Measurements from ENCODE around the gene RILPL1. TPM values are rescaled to one million over a fixed set of nuclear protein-coding genes. Genes with fewer than 3 reads are reported as not detected.
"Not testable (repeated sequence)": the region's sequence is repeated elsewhere in the genome, so short reads cannot be mapped to it uniquely, and the experiment has no call there.

RILPL1 gene
- total and polyA plus RNA-seq, 10 of the 15 experiments (the other 5 are each of a cell fraction or from before 2014, with no cell fraction given) = 0.05 to 0.61 (median 0.25) TPM

GRCh38 chr12:123516216-123516780 is 17.2 kb downstream of the RILPL1 start (continued):
- TF ChIP-seq ZNF687 (IDR thresholded peaks at IDR 0.05) (no peak), NFXL1 (IDR thresholded peaks at IDR 0.05; ENCODE audit: borderline replicate concordance) (no peak), RAD51 (IDR thresholded peaks at IDR 0.05) (no peak), USF1 (IDR thresholded peaks at IDR 0.05; ENCODE audit: borderline replicate concordance, extremely low read length, insufficient read depth, low read depth, low read length) (no peak)

- in situ Hi-C loops (cut with MboI); H3K79me2 ChIP-seq (ENCODE audit: control insufficient read depth, insufficient read depth, low read length); POLR2A ChIA-PET; RAD21 ChIA-PET (ENCODE audit: unreplicated experiment); H3K4me3 ChIP-seq; FAIRE-seq; H3K9ac ChIP-seq (ENCODE audit: control insufficient read depth, insufficient read depth, low read length); intact Hi-C loops (cut with micrococcal nuclease; ENCODE audit: unreplicated experiment); H4K20me1 ChIP-seq (ENCODE audit: control insufficient read depth, insufficient read depth); H3K27me3 ChIP-seq (replicated peaks in 1 of 2; ENCODE audit: control insufficient read depth in 2 of 2, insufficient read depth in 2 of 2, low read length in 1 of 2); H3K27ac ChIP-seq (ENCODE audit: control insufficient read depth, insufficient read depth); BruUV-seq (replicated peaks); CTCF ChIA-PET; DNase-seq (ENCODE audit: low read depth, low spot score); H3K4me1 ChIP-seq (ENCODE audit: control insufficient read depth, insufficient read depth, low read length); SMC1A ChIA-PET (ENCODE audit: uncharacterized antibody, unreplicated experiment); H3K4me2 ChIP-seq (ENCODE audit: control insufficient read depth, insufficient read depth); H2AFZ ChIP-seq (ENCODE audit: control insufficient read depth, low read depth, low read length); ATAC-seq; H3K36me3 ChIP-seq (ENCODE audit: control insufficient read depth in 2 of 2, insufficient read depth in 2 of 2, low read length in 1 of 2); H3K9me3 ChIP-seq (replicated peaks; ENCODE audit: control insufficient read depth, insufficient read depth, low read length): not testable (repeated sequence)
- 53% methylated on average over 1 of the region's 1 CpG for WGBS (ENCODE audit: insufficient coverage, insufficient replicate concordance, low lambda C conversion rate, missing lambda C conversion rate)
Measured at GRCh38 chr12:123514582-123515221, 18.8 kb downstream of the RILPL1 start.

Data from GM12878 (cell line).